ENCODE results near the gene MCOLN3. TPM values are rescaled to one million over a fixed set of nuclear protein-coding genes. Genes with fewer than 3 reads are reported as not detected.
A peak's percentile ranks its signal among the peaks of the same experiment; 100 is the strongest.

The MCOLN3 gene
- total and polyA plus RNA-seq, 7 experiments from 2014 or later = 0.43 to 11.1 (median 0.95) TPM

GRCh38 chr1:85058786-85059185 lies 10.5 kb upstream of the MCOLN3 start:
- Mint-ChIP-seq H3K4me3 (no peak overlapping the region), H3K36me3 (no peaks in the 10 kb centered on the region), H3K27ac (no peak overlapping the region), H3K4me1 (peaks cover 9 to 21% (median 14%) of the 10 kb centered on the region in 7 donors), H3K9me3 (no peaks in the 10 kb centered on the region), H3K27me3 (peaks cover 5 to 45% (median 10%) of the 10 kb centered on the region in 5 donors)
- Histone ChIP-seq H3K9me3 (ENCODE audit: control insufficient read depth in 2 of 3, low read length in 3 of 3) (no peaks in the 10 kb centered on the region), H3K36me3 (ENCODE audit: control insufficient read depth in 2 of 3, insufficient read depth in 3 of 3, low read length in 3 of 3) (no peaks in the 10 kb centered on the region), H3K27me3 (ENCODE audit: control insufficient read depth in 2 of 2, insufficient read depth in 2 of 2, low read length in 2 of 2) (no peaks in the 10 kb centered on the region), H3K27ac (ENCODE audit: low read depth, low read length) (no peak overlapping the region), H3K4me1 (ENCODE audit: control insufficient read depth in 2 of 2, insufficient read depth in 2 of 2, low read length in 2 of 2) (peaks cover 4 to 6% of the 10 kb centered on the region in 2 donors), H3K4me3 (ENCODE audit: low read length) (no peak overlapping the region)
- ChIA-PET POLR2A (interaction anchor here (0.8 kb wide), 1 partner anchor 10 kb away, joined by 3 read pairs; the partner anchor contains the start of gene MCOLN3), CTCF (no interaction called here)
- DNase-seq (no peak), ATAC-seq (no peak)
- intact Hi-C loops (cut with micrococcal nuclease) = no loop called here

GRCh38 chr1:85058311-85058710 lies 10.0 kb upstream of the MCOLN3 start:
- peaks cover 5 to 41% (median 10%) of the 10 kb centered on the region in 5 donors for H3K27me3 Mint-ChIP-seq
- intact Hi-C loops (cut with micrococcal nuclease) = no loop called here

GRCh38 chr1:85054664-85055063 lies 6.4 kb upstream of the MCOLN3 start:
- Histone ChIP-seq H3K27ac (ENCODE audit: low read depth, low read length) (no peak overlapping the region), H3K4me1 (ENCODE audit: control insufficient read depth in 2 of 2, insufficient read depth in 2 of 2, low read length in 2 of 2) (peaks cover 10 to 11% of the 10 kb centered on the region in 2 donors), H3K4me3 (ENCODE audit: low read length) (no peak overlapping the region), H3K9me3 (ENCODE audit: control insufficient read depth in 2 of 3, low read length in 3 of 3) (no peaks in the 10 kb centered on the region), H3K27me3 (ENCODE audit: control insufficient read depth in 2 of 2, insufficient read depth in 2 of 2, low read length in 2 of 2) (peaks cover 0 to 2% of the 10 kb centered on the region in 2 donors), H3K36me3 (ENCODE audit: control insufficient read depth in 2 of 3, insufficient read depth in 3 of 3, low read length in 3 of 3) (no peaks in the 10 kb centered on the region)
- DNase-seq = no peak
- intact Hi-C loops (cut with micrococcal nuclease) = loop anchor here in 1 of 2 donors (5.0 kb wide), 2 partner anchors 38 to 192 kb away; no protein-coding TSS in a partner anchor
- Mint-ChIP-seq H3K36me3 (peaks cover 0 to 2% (median 0%) of the 10 kb centered on the region in 5 donors), H3K27me3 (peaks cover 3 to 29% (median 16%) of the 10 kb centered on the region in 5 donors), H3K27ac (no peak overlapping the region), H3K4me1 (peaks cover 3 to 21% (median 14%) of the 10 kb centered on the region in 7 donors), H3K4me3 (no peak overlapping the region), H3K9me3 (no peaks in the 10 kb centered on the region)
- ATAC-seq = no peak
- CTCF ChIA-PET = no interaction called here
- POLR2A ChIA-PET = interaction anchor here (0.9 to 1.1 kb wide), 2 partner anchors 8 to 189 kb away, joined by 3 read pairs; no protein-coding TSS in a partner anchor

More at GRCh38 chr1:85058311-85058710, 10.0 kb upstream of the MCOLN3 start:
- no peaks in the 10 kb centered on the region for H3K9me3 ChIP-seq (ENCODE audit: control insufficient read depth in 2 of 3, low read length in 3 of 3)
- H3K4me3 ChIP-seq (ENCODE audit: low read length) = no peak overlapping the region
- H3K36me3 Mint-ChIP-seq = no peaks in the 10 kb centered on the region
- H3K9me3 Mint-ChIP-seq = no peaks in the 10 kb centered on the region
- no peak for ATAC-seq
- H3K4me3 Mint-ChIP-seq = no peak overlapping the region
- CTCF ChIA-PET = no interaction called here
- POLR2A ChIA-PET = interaction anchor here (0.8 kb wide), 1 partner anchor 10 kb away, joined by 3 read pairs; the partner anchor contains the start of gene MCOLN3
- H3K4me1 Mint-ChIP-seq = peaks cover 9 to 21% (median 14%) of the 10 kb centered on the region in 7 donors
- H3K27ac Mint-ChIP-seq = no peak overlapping the region
- H3K27ac ChIP-seq (ENCODE audit: low read depth, low read length) = no peak overlapping the region
- H3K36me3 ChIP-seq (ENCODE audit: control insufficient read depth in 2 of 3, insufficient read depth in 3 of 3, low read length in 3 of 3) = no peaks in the 10 kb centered on the region
- H3K4me1 ChIP-seq (ENCODE audit: control insufficient read depth in 2 of 2, insufficient read depth in 2 of 2, low read length in 2 of 2) = peaks cover 4 to 6% of the 10 kb centered on the region in 2 donors
- no peak for DNase-seq
- no peaks in the 10 kb centered on the region for H3K27me3 ChIP-seq (ENCODE audit: control insufficient read depth in 2 of 2, insufficient read depth in 2 of 2, low read length in 2 of 2)

- peaks cover 7 to 35% (median 29%) of the 10 kb centered on the region in 7 donors for H3K4me1 Mint-ChIP-seq
- H3K27me3 Mint-ChIP-seq = peaks cover 37 to 54% (median 46%) of the 10 kb centered on the region in 5 donors
- ChIA-PET POLR2A (interaction anchor here (0.7 kb wide), 1 partner anchor 125 kb away, joined by 4 read pairs; no protein-coding TSS in a partner anchor), CTCF (no interaction called here)
- H3K27ac Mint-ChIP-seq = peak overlapping the region in 2 of 9 donors; percentile 7 to 36
- H3K27me3 ChIP-seq (ENCODE audit: control insufficient read depth in 2 of 2, insufficient read depth in 2 of 2, low read length in 2 of 2) = peaks cover 11 to 13% of the 10 kb centered on the region in 2 donors
- DNase-seq (peak in 2 of 9 donors; percentile 4 to 5), ATAC-seq (no peak)
- intact Hi-C loops (cut with micrococcal nuclease) = loop anchor here (2.0 to 10.0 kb wide), 11 partner anchors 13 to 545 kb away; partner anchors contain the start of genes C1orf52 (in 2 of the 2), BCL10 (in 1 of the 2), GNG5 (in 1 of the 2) and MCOLN2 (in 1 of the 2)
- H3K9me3 ChIP-seq (ENCODE audit: control insufficient read depth in 2 of 3, low read length in 3 of 3) = no peaks in the 10 kb centered on the region
- H3K36me3 Mint-ChIP-seq = peaks cover 0 to 6% (median 0%) of the 10 kb centered on the region in 5 donors
- H3K4me1 ChIP-seq (ENCODE audit: control insufficient read depth in 2 of 2, insufficient read depth in 2 of 2, low read length in 2 of 2) = peaks cover 10 to 21% of the 10 kb centered on the region in 2 donors
- no peak overlapping the region for H3K27ac ChIP-seq (ENCODE audit: low read depth, low read length)
- H3K4me3 Mint-ChIP-seq = peak overlapping the region in 9 of 10 donors; percentile 10 to 82 (median 77)
- H3K9me3 Mint-ChIP-seq = peaks cover 0 to 4% (median 0%) of the 10 kb centered on the region in 11 donors
- no peak overlapping the region for H3K4me3 ChIP-seq (ENCODE audit: low read length)
- no peaks in the 10 kb centered on the region for H3K36me3 ChIP-seq (ENCODE audit: control insufficient read depth in 2 of 3, insufficient read depth in 3 of 3, low read length in 3 of 3)
These were observed 1.5 kb upstream of the MCOLN3 start for GRCh38 chr1:85049735-85050166.

- peak; percentile 50 for ATAC-seq
- POLR2A ChIA-PET = interaction anchor here (1.5 kb wide), 1 partner anchor 11 kb away, joined by 3 read pairs; no protein-coding TSS in a partner anchor
- peaks cover 7 to 35% (median 29%) of the 10 kb centered on the region in 7 donors for H3K4me1 Mint-ChIP-seq
- H3K4me1 ChIP-seq (ENCODE audit: control insufficient read depth in 2 of 2, insufficient read depth in 2 of 2, low read length in 2 of 2) = peaks cover 10 to 21% of the 10 kb centered on the region in 2 donors
- H3K4me3 ChIP-seq (ENCODE audit: low read length) = no peak overlapping the region
- H3K27me3 Mint-ChIP-seq = peaks cover 49 to 62% (median 59%) of the 10 kb centered on the region in 5 donors
- peaks cover 11 to 13% of the 10 kb centered on the region in 2 donors for H3K27me3 ChIP-seq (ENCODE audit: control insufficient read depth in 2 of 2, insufficient read depth in 2 of 2, low read length in 2 of 2)
- no peaks in the 10 kb centered on the region for H3K9me3 ChIP-seq (ENCODE audit: control insufficient read depth in 2 of 3, low read length in 3 of 3)
- peak overlapping the region; percentile 38 to 82 (median 60) for H3K4me3 Mint-ChIP-seq
- H3K27ac ChIP-seq (ENCODE audit: low read depth, low read length) = no peak overlapping the region
- H3K27ac Mint-ChIP-seq = no peak overlapping the region
- CTCF ChIA-PET = interaction anchor here (1.2 kb wide), 1 partner anchor 20 kb away, joined by 4 read pairs; no protein-coding TSS in a partner anchor
- peak in 4 of 9 donors; percentile 11 to 40 (median 18) for DNase-seq
- H3K36me3 ChIP-seq (ENCODE audit: control insufficient read depth in 2 of 3, insufficient read depth in 3 of 3, low read length in 3 of 3) = no peaks in the 10 kb centered on the region
- intact Hi-C loops (cut with micrococcal nuclease) = loop anchor here (1.0 to 10.0 kb wide), 10 partner anchors 15 to 543 kb away; partner anchors contain the start of genes C1orf52 (in 2 of the 2), BCL10 (in 1 of the 2), GNG5 (in 1 of the 2) and MCOLN2 (in 1 of the 2)
- peaks cover 0 to 6% (median 0%) of the 10 kb centered on the region in 5 donors for H3K36me3 Mint-ChIP-seq
- H3K9me3 Mint-ChIP-seq = peaks cover 0 to 4% (median 0%) of the 10 kb centered on the region in 11 donors
These were observed 616 bp downstream of the MCOLN3 start for GRCh38 chr1:85047472-85048295.

GRCh38 chr1:85047144-85047471 lies 1.2 kb downstream of the MCOLN3 start:
- POLR2A ChIA-PET = no interaction called here
- H3K4me3 ChIP-seq (ENCODE audit: low read length) = no peak overlapping the region
- no peak overlapping the region for H3K27ac ChIP-seq (ENCODE audit: low read depth, low read length)
- Mint-ChIP-seq H3K4me1 (peaks cover 7 to 35% (median 29%) of the 10 kb centered on the region in 7 donors), H3K9me3 (peaks cover 0 to 4% (median 0%) of the 10 kb centered on the region in 11 donors), H3K36me3 (peaks cover 0 to 6% (median 0%) of the 10 kb centered on the region in 5 donors), H3K4me3 (peak overlapping the region; percentile 38 to 72 (median 64)), H3K27ac (peak overlapping the region in 1 of 9 donors; percentile 11), H3K27me3 (peaks cover 55 to 67% (median 64%) of the 10 kb centered on the region in 5 donors)
- DNase-seq = no peak
- intact Hi-C loops (cut with micrococcal nuclease) = loop anchor here (5.0 to 10.0 kb wide), 5 partner anchors 35 to 542 kb away; partner anchors contain the start of genes C1orf52 (in 2 of the 2), BCL10 (in 1 of the 2), GNG5 (in 1 of the 2) and SPATA1 (in 1 of the 2)
- H3K36me3 ChIP-seq (ENCODE audit: control insufficient read depth in 2 of 3, insufficient read depth in 3 of 3, low read length in 3 of 3) = no peaks in the 10 kb centered on the region
- H3K4me1 ChIP-seq (ENCODE audit: control insufficient read depth in 2 of 2, insufficient read depth in 2 of 2, low read length in 2 of 2) = peaks cover 10 to 21% of the 10 kb centered on the region in 2 donors
- CTCF ChIA-PET = no interaction called here
- no peaks in the 10 kb centered on the region for H3K9me3 ChIP-seq (ENCODE audit: control insufficient read depth in 2 of 3, low read length in 3 of 3)
- ATAC-seq = no peak
- H3K27me3 ChIP-seq (ENCODE audit: control insufficient read depth in 2 of 2, insufficient read depth in 2 of 2, low read length in 2 of 2) = peaks cover 11 to 13% of the 10 kb centered on the region in 2 donors
